GM13976 (cell line): ENCODE results near the gene RSU1.

ENCODE experiments used
- DNase-seq: peaks from one replicate; pipeline ENCODE4 v3.0.0; 2012; ENCODE audit warnings: low spot score
- CTCF ChIP-seq: IDR thresholded peaks from 2 replicates; pipeline ENCODE4 v1.5.1; 2012; ENCODE audit warnings: borderline replicate concordance, mild to moderate bottlenecking; ENCODE audit not compliant: insufficient read depth; ENCODE audit errors: extremely low read depth, missing control alignments, control extremely low read depth
- in situ Hi-C: fragments of 300-500 bp; cut with MboI; formaldehyde crosslinking; loops from one replicate; pipeline ENCODE4 v1.12.0; 2022; ENCODE audit warnings: low sequenced_read_pairs, mixed read lengths, inconsistent platforms; ENCODE audit not compliant: unreplicated experiment

Gene RSU1

GRCh38 chr10:16673443-16673842 lies 143.8 kb downstream of the RSU1 start:
- in situ Hi-C loops = no loop called here
- TF ChIP-seq CTCF = no peak
- no peak for DNase-seq

- DNase-seq = no peak
- TF ChIP-seq CTCF = no peak
- in situ Hi-C loops = no loop called here
Measured at GRCh38 chr10:16663444-16663843, 153.8 kb downstream of the RSU1 start.

DNA sequence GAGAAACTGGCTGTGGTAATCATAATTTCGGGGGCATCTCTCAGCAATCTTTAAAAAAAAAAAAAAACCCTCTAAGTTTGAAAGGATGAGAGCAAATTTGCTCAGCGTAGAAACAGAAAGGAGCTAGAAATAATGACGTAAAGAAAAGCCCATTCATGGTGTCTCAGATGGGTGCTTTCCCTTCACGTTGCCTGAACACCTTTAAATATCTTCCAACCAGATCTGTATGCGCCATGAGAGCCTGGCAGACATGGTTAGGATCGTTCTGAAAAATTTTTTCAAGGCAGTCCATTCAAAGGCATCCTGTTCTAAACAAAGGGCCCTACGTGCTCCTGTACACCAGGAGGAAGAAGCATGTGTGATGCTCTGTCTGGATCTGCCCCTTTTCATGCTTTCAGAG lies 154.3 kb downstream of the RSU1 start:
- DNase-seq = no peak
- no peak for TF ChIP-seq CTCF
- in situ Hi-C loops = no loop called here

DNA sequence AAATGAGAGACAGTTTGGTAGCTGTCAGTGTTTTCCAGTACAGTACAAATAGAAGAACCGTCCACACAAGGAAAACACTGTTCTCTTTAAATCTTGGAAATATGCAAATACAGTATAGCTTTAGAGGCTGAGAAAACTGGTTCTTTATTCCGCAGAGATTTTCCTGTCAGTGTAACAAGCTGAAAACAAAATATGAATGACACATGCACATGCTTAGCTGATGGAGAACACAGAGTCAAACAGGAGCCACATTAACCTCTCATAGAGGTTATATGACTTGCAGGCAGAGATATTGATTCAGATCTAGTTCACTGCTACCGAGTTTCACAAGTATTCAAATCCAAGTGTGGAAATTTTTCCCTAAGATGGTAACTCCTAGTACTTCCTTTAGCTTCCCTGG lies 160.3 kb downstream of the RSU1 start:
- DNase-seq = no peak
- no peak for TF ChIP-seq CTCF
- in situ Hi-C loops = no loop called here

GRCh38 chr10:16653224-16653623 lies 164.0 kb downstream of the RSU1 start:
- in situ Hi-C loops = no loop called here
- no peak for DNase-seq
- no peak for TF ChIP-seq CTCF

- no peak for TF ChIP-seq CTCF
- in situ Hi-C loops = no loop called here
- no peak for DNase-seq
Measured at GRCh38 chr10:16652154-16652553, 165.1 kb downstream of the RSU1 start.

GRCh38 chr10:16649757-16650156 lies 167.5 kb downstream of the RSU1 start:
- TF ChIP-seq CTCF = no peak
- DNase-seq = no peak
- in situ Hi-C loops = no loop called here
